Stimulated activated CD4-positive, alpha-beta T cell treated with anti-CD3 and anti-CD28 coated beads, TNF-alpha, amount 100 ng/mL, for 24 hours (primary cell): ENCODE data around the gene SEPTIN2.
"Not testable (repeated sequence)": the region's sequence is repeated elsewhere in the genome, so short reads cannot be mapped to it uniquely, and the experiment has no call there.

Experiments used
- DNase-seq, 3 experiments: peaks; one replicate each; pipeline ENCODE4 v3.0.0-alpha.2; 2020; ENCODE audit warnings: low read depth in 3 of 3

Gene SEPTIN2

GRCh38 chr2:241379481-241380480, 64.1 kb downstream of the SEPTIN2 start:
- no peak for DNase-seq

GRCh38 chr2:241381872-241382271, 66.1 kb downstream of the SEPTIN2 start:
- no peak for DNase-seq

GRCh38 chr2:241385450-241385849, 69.7 kb downstream of the SEPTIN2 start:
- not testable (repeated sequence) for DNase-seq

- no peak for DNase-seq
These were observed 70.8 kb downstream of the SEPTIN2 start for GRCh38 chr2:241386519-241386918.

GRCh38 chr2:241389697-241390096, 74.0 kb downstream of the SEPTIN2 start:
- no peak for DNase-seq

- DNase-seq = no peak
These were observed 74.8 kb downstream of the SEPTIN2 start for GRCh38 chr2:241390301-241391206.

- DNase-seq = no peak
These were observed 76.4 kb downstream of the SEPTIN2 start for GRCh38 chr2:241391892-241392665.

- DNase-seq = not testable (repeated sequence)
These were observed 77.0 kb downstream of the SEPTIN2 start for GRCh38 chr2:241392753-241393152.

- no peak for DNase-seq
These were observed 77.9 kb downstream of the SEPTIN2 start for GRCh38 chr2:241393524-241394196.

- not testable (repeated sequence) for DNase-seq
These were observed 81.1 kb downstream of the SEPTIN2 start for GRCh38 chr2:241396809-241397208.

GRCh38 chr2:241399941-241400922, 84.5 kb downstream of the SEPTIN2 start:
- no peak for DNase-seq
